CD4-positive, alpha-beta T cell treated with Interleukin-21 for 1 hour (primary cell): ENCODE results near the gene ACTC1.
"Not testable (repeated sequence)": the region's sequence is repeated elsewhere in the genome, so short reads cannot be mapped to it uniquely, and the experiment has no call there.

Experiments used
- DNase-seq: peaks from one replicate; pipeline ENCODE4 v3.0.0-alpha.2; 2020

Gene ACTC1

DNA sequence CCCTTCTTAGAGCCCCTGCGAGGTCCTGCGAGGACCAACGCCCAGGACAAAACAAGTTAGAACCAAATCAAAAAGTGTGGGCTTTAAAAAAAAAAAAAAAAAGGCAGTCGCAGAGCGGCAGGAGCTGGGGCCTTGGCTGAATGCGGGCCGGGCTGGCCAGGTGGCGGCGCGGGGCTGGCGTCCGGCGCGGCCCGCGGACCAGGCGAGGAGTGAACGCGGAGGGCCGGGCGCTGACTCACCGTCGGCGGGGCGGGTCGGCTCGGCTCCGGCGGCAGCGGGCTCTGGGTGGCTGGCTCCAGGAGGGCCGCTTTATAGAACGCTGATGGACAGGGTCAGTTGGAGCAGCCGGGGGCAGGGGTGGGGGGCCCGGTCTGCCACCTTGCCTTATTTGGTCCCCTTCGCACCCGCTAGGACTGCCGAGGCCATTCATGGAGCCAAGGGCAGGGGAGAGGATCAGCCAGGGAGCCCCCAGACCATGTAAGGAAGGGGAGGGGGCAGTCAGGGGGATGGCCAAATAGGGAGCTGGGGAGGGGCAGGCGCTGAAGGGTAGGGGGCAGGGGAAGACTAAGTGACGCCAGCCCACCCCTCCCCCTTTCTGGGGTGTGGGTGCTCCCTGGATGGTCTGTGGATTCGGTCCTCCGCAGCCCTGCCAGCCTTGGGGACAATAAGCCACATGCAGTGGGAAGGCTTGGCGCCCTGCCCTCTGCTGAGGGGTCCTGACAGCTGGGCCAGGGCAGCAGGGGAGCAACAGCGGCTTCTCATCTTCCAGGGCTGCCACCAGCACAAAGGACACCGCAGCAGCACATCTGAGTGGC is at the start of gene ACTC1:
TSS of gene ACTC1 (minus strand) at position 283 of the 815 bp plus-strand sequence. CDS start 741 bp downstream, outside the sequence.
- no peak for DNase-seq

DNA sequence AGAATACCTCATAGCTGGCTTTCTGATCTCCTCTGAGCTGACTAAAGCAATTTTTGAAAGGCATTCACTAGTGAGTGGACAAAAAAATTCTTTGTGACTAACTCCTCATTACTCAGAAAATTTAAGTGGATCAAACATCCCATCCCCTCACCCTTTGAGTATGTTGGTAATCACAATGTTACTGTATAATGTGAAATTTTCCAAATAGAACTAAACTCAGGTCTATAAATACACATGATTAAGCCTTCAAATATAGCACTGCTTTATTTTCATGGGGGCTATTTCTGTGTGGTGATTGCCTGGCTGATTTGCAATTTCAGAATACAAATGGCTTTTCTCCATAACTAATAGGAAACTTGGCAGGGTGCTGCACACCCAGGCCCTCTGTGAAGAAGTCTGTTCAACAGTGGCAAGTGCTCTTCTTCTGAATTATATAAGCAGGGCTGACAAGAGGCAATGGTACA is 45.9 kb upstream of the ACTC1 start:
- DNase-seq = no peak

DNA sequence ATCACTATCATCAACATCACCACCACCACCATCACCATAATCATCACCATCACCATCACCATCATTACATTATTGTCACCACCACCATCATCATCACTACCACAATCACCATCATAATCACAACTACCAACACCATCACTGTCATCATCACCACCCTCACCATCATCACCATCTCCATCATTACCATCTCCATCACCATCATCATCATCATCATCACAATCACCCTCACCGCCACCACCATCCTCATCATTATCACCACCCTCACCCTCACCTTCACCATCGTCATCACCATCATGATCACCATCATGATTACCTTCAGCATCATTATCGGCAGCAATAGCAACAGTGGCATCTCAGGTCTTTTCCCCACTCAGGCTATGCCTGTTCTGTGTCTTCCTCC is 42.9 kb upstream of the ACTC1 start:
- DNase-seq = no peak

DNA sequence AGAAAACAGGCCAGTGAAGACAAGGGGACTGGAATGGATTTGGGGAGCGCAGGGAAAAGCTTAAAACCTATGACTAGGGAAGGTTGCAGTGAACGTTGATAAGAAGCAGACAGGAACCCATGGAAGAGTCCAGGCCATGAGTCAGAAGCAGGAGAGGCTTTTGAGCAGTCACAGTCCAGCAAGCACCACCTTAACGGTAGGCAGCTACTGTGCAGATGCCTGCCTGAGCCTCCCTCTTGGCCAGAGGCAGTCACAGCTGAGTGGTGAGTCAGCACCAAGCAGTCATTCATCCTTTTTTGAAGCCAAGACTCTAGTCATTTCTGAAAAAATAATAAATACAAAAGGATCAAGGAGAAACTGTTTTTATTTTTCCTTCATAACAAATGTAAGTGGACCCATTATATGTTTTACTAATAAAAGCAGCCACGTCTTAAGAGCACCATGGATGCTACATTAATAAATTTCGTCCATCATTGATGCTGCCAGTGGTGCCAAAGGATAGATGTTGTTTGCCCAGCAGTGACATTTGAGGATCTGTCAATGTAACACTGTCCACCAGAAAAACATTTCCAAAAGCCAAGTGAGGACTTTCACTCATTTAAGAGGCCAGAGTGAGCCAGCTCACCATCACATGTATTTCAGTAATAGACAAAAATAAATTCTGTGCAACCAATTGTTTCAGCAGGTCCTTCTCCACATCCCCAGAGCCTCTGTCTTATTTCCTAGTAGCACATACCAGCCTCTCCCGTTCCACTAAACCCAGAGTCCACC is 42.1 kb upstream of the ACTC1 start:
- no peak for DNase-seq

DNA sequence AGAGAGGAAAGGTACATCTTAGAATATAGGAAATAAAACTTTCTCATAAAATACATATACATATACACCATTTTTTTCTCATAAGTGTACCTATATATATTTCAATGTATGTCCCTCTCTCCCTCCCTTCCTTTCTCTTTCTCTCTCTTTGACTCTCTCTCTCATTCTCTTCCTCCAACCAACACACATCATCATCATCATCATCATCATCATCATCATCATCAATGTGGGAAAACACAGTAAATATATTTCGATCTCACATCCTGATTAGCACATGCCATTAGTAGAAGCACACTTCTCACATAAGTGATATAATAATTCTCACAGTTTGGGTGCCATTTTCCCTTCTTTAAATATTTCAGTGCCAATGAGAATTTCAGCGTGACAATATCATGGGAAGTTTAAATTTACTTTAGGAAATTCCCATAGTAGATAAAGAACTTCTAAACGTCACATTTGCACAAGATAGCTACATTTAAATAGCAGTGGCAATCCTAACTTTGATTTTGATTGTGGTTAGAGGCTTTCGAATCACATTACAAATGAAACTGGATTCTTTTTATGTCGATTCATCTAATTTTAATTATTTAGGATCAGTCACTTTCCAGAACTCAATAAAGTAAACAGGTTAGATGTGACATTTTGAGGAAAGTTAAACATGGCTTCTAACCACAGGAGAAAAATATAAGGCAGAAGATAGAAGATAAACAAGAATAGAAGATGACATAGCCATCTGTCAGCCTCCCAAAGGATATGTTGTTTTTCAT is 33.0 kb upstream of the ACTC1 start:
- DNase-seq = no peak

DNA sequence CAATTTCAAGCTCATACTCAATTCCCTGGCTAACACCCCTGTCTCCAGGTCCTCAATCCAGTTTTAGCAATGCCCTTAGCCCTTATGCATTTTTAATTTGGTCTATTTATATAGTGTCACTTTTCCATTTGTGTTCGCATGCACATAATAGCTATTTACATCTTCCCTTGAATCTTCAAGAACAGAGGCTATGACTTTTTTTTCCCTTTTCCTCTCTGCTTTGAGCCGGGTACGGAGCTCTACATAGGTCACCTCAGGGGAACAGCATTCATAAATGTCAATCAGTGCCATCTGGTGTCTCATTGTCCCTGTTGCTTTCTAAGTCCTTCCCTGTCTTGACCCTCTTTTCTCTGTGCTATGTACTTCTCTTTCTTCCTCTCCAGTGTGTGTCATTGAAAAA is 26.5 kb upstream of the ACTC1 start:
- DNase-seq = no peak

DNA sequence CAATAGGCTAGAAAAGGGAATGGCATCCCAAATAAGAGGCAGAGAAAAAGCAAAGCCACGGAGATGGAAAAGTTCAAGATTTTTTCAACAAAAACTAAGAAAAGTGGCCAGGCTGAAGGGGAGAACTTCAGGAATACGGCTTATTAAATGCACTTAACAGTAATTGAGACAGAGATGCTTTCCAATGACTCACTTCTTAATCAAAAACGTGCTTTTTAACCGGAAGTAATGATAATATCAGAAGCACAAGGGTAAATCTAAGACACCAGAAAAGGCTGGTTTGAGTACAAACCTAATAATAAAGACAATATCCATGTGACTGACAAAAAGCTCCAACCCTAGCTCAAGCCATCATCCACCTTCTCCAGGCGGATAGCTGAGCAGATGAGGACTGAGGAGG is 24.8 kb upstream of the ACTC1 start:
- no peak for DNase-seq

DNA sequence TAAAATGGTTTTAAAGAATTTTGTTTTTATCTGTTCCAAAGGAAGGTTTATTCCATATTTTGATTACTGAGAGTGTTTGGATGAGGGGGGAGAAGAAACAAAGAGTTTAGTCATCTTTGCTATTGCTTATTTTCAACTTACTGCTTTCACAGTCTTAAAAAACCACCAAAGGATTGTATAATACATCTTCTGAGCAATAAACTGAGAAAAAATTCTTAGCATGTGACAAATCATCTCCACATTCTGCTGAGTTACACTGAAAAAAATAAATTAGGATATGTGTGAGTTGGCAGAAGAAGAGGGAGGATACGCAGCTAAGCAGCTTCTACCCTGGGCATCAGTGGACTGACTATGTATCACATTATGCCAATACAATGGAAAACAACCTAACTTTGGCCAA is 23.2 kb upstream of the ACTC1 start:
- no peak for DNase-seq

DNA sequence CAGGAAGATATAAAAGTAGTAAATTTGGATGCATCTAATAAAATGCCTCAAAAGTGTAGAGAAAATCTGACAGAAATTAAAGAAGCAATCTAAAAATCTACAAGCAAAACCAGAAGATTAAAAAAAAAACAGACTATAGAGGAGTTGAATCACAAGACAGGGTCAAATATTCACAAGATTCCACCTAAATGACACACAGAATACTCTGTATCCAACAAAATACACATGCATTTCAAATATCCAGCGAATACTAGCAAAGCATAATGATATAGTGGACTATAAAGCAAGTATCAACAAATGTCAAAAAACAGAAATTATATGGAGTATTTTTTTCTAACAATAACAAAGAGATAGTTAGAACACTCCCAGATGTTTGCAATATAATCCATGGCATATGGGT is 20.5 kb upstream of the ACTC1 start:
- DNase-seq = no peak

DNA sequence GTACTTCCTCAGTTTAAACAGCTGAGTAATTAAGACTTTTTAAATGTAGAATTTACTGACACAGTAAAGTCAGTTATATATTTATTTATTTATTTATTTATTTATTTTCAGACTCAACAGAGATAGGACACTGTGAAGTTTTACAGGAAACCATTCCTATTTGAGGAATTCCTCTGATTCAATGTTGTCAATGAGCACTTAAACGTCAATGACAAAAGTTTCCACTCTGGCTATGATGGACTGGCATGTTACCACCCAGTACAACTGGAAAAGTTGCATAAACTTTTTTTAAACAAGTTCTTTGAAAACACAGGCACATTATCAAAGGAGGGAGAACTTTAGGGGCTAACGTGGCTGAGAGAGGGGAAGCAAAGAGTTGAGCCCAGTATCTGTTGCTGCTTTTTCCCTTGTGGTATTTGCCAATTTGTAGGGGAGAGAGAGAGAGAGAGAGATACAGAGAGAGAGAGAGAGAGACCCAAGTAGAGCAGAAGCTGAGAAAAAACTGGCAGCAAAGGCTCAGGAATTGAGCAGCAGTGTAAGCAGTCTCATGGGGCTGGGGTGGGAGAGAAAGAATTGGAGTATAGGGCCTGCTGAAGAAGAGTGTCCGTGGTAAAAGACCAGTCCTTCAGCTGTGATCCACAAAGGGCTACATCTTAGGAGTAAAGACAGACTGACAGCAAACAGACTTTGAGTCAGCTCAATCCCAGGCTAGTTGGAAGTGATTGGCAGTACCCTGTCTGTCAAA is 18.3 kb upstream of the ACTC1 start:
- no peak for DNase-seq

DNA sequence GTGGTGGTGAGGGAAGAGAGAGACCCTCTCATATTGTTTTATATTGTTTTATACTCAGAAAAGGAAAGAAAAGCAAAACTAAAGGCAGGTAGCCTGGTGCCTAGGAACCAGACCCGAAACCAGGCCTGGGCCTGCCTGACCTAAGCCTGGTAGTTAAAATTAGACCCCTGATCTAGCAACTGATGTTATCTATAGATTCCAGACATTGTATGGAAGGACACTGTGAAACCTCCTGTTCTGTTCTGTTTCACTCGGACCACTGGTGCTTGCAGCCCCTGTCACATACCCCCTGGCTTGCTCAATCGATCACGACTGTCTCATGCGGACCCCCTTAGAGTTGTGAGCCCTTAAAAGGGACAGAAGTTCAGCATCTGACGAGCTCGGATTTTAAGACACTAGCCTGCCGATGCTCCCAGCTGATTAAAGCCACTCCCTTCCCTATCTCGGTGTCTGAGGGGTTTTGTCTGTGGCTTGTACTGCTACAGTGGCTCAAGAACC is 17.6 kb upstream of the ACTC1 start:
- DNase-seq = not testable (repeated sequence)

DNA sequence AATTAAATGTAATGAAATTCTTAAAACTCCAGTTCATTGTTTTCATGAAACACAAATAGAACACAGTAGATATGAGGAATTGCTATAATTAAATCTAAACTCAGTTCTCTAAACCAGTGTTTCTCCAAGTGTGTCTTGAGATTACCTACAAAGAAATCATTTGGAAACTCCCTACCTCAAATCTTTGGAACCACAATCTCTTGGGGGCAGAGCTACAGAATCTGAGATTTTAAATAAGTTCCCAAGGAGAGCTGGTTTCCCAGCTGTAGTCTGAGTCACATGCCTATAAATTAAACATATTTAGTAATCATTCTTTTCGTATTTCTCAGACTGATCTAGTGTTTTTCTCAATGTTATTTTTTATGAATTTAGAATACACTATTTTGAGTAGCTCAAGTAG is 17.0 kb upstream of the ACTC1 start:
- no peak for DNase-seq

DNA sequence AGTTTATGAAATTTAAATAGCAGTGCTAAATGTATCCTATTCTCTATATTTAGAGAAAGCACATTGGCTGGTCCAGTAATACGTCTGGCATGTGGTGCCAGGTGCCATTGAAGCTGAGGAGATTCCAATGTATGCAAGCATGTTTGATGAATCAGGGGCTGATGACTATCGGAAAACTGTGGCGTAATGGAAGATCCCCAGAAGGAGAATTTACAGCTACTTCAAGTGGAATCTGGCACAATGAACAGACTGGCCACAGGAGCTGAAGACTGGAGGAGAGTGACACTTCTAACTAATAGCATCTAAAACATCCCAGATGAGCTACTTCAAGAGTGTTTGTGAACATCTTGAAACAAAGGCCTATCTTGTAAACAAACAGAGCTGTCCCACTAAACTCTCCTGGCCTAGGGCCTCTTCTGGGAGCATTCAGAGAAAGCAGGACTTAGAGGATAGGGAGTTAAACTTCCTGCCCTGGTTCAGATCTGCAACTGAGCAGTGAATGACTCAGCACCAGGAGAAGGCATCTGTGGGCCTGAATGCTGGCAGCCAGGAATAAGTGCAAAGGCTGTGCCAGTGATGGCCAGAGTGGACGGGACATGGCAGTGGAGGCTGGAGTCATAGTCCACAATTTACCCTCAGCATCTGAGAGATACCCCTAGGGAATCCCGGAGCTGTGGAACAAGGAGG is 15.2 kb upstream of the ACTC1 start:
- no peak for DNase-seq

DNA sequence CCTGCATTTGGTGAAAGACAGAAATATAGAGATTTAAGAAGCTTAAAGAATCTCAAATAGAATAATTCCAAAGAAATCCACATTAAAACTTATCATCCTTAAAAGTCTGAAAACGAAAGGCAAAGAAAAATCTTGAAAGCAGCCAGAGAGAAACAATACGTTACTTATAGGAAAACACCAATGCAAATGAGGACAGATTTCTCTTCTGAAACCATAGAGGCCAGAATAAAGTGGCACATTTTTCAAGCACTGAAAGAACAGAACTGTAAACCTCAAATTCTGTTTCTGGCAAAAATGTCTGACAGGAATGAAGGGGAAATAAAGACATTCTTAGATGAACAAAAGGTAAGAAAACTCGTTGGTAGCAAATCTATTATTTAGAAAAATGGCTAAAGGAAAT is 13.8 kb upstream of the ACTC1 start:
- no peak for DNase-seq

DNA sequence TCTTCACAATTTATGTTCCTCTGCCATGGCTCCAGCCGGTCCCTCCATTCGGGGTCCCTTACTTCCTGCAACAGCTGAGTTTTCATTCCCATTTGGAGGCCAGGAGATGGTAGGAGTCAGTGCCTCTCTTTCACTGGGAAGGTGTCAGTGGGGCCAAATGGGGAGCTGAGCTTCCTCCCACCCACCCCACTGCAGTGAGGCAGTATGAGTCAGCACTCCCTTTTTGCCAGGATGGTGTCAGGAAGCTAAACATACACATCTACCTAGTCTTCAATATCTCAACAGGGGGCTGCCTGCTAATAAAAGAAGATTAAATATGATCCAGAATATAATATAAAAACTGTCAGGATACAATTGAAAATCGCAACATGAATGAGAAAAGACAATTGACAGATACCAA is 12.7 kb upstream of the ACTC1 start:
- DNase-seq = no peak

DNA sequence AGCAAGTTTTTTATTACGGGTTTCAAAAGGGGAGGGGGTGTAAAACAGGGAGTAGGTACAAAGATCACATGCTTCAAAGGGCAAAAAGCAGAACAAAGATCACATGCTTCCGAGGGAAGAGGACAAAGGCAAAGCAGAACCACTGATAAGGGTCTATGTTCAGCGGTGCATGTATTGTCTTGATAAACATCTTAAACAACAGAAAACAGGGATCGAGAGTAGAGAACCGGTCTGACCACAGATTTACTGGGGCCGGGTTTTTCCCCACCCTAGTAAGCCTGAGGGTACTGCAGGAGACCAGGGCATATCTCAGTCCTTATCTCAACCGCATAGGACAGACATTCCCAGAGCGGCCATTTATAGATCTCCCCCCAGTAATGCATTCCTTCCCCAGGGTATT is 11.9 kb upstream of the ACTC1 start:
- not testable (repeated sequence) for DNase-seq

DNA sequence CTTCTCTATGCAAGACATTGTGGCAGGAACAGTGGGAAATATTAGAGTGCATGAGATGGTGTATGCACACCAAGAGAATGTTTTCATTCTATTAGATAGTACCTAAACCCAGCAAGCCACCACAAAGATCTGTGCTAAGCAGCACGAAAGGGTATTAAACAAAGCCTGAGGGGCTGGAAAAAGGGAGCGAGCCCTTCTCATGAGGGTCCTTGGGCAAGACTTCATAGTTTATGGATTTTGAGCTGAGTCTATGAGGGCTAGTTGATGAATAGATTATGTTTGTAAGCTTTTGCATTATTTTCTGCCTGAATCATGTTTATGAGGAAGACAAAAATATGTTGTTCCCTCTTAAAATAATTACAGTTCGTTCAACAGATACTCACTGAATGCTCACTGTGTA is 9.4 kb upstream of the ACTC1 start:
- DNase-seq = no peak

DNA sequence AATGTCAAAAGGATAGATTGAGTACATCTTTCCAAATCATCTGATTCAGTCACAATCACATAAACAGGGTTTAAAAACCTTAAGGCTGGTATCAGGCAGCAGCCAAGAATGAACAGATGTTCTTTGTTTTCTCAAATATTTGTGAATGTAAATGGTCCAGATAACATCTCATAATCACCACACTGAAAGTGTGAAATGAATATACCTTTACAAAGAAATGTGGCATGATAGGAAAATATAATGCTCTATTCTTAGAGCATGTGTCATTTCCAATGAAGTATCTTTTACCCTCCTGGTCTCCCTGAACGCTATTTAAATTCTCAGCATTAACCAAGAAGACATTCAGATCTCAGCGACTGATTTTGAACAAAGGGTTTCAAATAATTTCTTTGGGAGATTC is 8.8 kb upstream of the ACTC1 start:
- no peak for DNase-seq

DNA sequence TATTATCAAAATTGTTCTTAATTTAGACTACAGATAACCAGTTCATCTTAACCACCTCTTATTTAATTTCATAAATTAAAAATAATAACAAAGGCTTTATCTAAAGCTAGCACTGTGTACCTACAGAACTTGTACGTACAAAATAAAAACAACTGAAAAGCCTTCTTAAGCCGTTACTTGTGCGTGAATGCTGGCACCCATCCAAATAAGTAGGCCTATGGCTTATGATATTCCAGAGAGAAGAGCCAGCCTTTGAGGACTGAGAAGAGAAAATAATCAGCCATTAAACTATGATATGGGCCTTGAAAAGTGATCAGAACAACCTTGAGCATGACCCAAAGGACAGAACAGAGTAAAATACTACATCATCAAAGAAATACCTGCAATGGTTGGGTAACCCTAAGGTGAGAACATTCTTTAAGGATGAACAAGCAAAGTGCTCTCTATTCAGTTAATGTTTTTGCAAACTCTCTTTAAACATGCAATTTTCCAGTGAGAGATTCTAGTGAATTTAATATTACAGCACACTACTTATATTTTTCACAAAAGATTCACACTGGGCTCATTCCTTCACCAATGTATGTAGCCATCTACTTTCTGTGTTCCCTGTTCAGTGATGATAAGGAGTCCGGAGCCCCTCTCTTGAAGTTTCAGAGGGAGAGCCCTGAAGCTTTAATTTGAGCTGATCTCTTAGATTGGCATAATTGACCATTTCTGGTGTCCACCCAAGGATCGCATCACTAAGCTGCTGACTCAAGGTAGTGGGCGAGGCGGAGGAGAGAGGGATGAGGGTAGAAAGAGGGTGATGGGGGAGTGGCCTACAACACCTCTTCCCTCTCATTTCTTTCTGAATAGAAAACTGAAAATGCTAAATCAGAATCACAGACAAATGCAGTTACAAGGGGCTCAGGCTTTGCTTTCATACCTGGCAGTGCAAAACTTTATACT is 7.7 kb upstream of the ACTC1 start:
- DNase-seq = no peak

DNA sequence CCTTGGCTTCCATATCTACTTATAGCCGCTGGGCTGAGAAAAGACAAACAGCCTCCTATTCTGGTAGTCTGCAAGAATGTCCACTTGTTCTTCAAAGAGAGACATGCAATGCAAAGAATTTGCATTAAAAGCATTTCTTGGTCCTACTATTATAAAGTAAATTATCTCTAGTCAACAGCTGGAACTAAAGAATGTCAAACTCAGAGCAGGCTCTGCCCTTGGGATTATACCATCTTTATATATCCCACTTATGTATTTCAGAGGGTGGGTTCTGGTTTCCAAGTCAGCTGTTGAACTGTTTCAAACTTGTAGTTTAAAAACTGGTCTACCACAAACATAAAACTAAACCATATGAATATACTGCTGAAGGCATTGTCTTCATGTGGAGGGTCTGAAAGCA is 7.0 kb upstream of the ACTC1 start:
- no peak for DNase-seq
